Activated naive CD4-positive, alpha-beta T cell treated with anti-CD3 and anti-CD28 coated beads for 36 hours (primary cell): ENCODE measurements around the gene SRCIN1. TPM values are rescaled to one million over a fixed set of nuclear protein-coding genes. Genes with fewer than 3 reads are reported as not detected.
A peak's percentile ranks its signal among the peaks of the same experiment; 100 is the strongest.

ENCODE experiments used
- CTCF ChIA-PET: fragments of 350-600 bp; sonication (Branson Sonifier 250); formaldehyde crosslinking; loops from one replicate; lab custom pipeline; 2021; ENCODE audit warnings: antibody characterized with exemption; lab: Charles Lee
- DNase-seq: peaks from one replicate; pipeline ENCODE4 v3.0.0-alpha.2; 2020
- H3K27ac Mint-ChIP-seq: one replicate; pipeline ENCODE4 v1.8.0; 2021; ENCODE audit warnings: mild to moderate bottlenecking, mixed read lengths
- H3K27me3 Mint-ChIP-seq: one replicate; pipeline ENCODE4 v1.8.0; 2021; ENCODE audit warnings: low read depth, mixed read lengths
- H3K36me3 Mint-ChIP-seq: one replicate; pipeline ENCODE4 v1.8.0; 2021; ENCODE audit warnings: low read depth, mixed read lengths
- H3K4me1 Mint-ChIP-seq: one replicate; pipeline ENCODE4 v1.8.0; 2021; ENCODE audit warnings: low read depth, mixed read lengths
- H3K4me3 Mint-ChIP-seq: one replicate; pipeline ENCODE4 v1.8.0; 2021; ENCODE audit warnings: mild to moderate bottlenecking, moderate library complexity, mixed read lengths
- H3K9me3 Mint-ChIP-seq: one replicate; pipeline ENCODE4 v1.8.0; 2021; ENCODE audit warnings: mixed read lengths
- intact Hi-C: fragments of 100-400 bp; cut with micrococcal nuclease; formaldehyde crosslinking; loops from one replicate; pipeline ENCODE4 v1.15.1; 2023
- total RNA-seq, 2 experiments: library from RNA; stranded (reverse); gene quantifications; one replicate each; pipeline ENCODE4 v1.2.3, GENCODE V29; 2021

SRCIN1 gene
- total RNA-seq, 2 experiments from 2014 or later, result 0.67 to 0.94 TPM

DNA sequence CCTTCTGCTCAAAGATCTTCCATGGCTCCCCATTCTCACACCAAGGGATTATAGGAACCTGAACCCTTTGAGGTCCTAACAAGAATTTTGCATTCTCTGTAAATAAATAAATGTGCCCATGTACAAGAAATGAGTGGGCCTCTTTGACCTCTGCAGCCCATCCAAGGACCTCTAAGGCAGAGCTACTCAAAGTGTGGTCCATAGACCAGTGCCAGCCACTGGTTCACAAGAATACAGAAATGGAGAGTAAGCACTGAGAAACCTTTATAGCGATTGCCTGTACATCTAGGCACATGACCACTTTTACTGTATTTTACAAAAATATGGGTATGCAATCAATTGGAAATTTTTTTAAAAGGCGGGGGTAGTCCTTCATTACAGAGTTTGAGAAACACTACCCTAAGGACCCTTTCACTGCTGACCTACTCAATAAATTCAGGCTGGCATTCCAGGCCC lies 7.8 kb upstream of the SRCIN1 start:
- H3K36me3 Mint-ChIP-seq, result no peaks in the 10 kb centered on the region
- peaks cover 36% of the 10 kb centered on the region for H3K27me3 Mint-ChIP-seq
- H3K4me3 Mint-ChIP-seq, result no peak overlapping the region
- peaks cover 2% of the 10 kb centered on the region for H3K9me3 Mint-ChIP-seq
- CTCF ChIA-PET, result interaction anchor here (1.5 kb wide), 1 partner anchor 49 kb away, joined by 3 read pairs; no protein-coding TSS in a partner anchor
- DNase-seq, result no peak
- intact Hi-C loops, result no loop called here
- no peaks in the 10 kb centered on the region for H3K4me1 Mint-ChIP-seq
- no peak overlapping the region for H3K27ac Mint-ChIP-seq

DNA sequence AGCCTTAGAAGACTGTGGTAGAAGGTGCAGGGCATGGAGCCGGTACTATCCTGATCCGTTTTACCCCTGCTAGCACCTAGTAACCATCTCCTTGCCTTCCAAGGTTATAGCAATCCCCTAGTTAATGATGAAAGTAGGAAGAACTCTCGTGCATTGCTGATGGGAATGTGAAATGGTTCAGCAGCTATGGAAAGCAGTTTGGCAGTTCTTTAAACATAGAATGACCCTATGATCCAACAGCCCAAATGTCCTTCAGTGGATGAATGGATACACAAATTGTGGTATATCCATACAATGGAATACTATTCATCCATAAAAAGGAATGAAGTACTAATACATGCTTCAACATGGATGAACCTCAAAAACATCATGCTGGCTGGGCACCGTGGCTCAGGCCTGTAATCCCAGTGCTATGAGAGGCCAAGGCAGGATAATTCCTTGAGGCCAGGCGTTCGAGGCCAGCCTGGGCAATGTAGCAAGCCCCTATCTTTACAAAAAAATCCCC lies 6.2 kb upstream of the SRCIN1 start:
- intact Hi-C loops, result no loop called here
- Mint-ChIP-seq H3K4me3 (no peak overlapping the region), H3K36me3 (no peaks in the 10 kb centered on the region), H3K27ac (no peak overlapping the region), H3K27me3 (peaks cover 51% of the 10 kb centered on the region), H3K4me1 (peaks cover 6% of the 10 kb centered on the region), H3K9me3 (peaks cover 2% of the 10 kb centered on the region)
- CTCF ChIA-PET, result interaction anchor here (1.5 kb wide), 1 partner anchor 51 kb away, joined by 3 read pairs; no protein-coding TSS in a partner anchor
- DNase-seq, result no peak

DNA sequence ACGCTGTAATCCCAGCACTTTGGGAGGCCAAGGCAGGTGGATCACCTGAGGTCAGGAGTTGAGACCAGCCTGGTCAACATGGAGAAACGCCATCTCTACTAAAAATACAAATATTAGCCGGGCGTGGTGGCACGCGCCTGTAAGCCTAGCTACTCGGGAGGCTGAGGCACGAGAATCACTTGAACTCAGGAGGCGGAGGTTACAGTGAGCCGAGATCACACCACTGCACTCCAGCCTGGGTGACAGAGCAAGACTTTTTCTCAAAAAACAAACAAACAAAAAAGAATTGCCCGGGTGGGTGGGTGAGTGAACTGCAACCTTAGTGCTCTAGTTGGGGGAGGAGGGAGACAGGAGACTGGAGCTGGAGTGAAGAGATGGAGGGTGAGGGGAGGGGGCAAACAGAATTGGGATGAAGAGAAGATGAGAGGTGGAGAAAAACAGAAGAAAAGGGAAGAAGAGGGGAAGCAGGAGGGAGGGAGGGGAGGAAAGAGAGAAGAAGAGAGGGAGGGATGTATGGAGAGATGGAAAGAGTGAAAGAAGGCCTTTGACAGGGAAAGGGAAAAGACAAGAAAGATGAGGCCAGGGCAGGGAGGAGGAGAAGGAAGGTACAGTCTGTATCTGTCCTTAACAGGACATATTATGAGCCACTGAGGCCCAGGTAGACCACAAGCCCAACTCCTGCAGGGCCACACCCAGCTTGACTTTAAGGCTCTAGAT lies 5.5 kb upstream of the SRCIN1 start:
- Mint-ChIP-seq H3K27me3 (peaks cover 57% of the 10 kb centered on the region), H3K36me3 (no peaks in the 10 kb centered on the region), H3K27ac (no peak overlapping the region), H3K9me3 (peaks cover 2% of the 10 kb centered on the region), H3K4me3 (no peak overlapping the region), H3K4me1 (peaks cover 11% of the 10 kb centered on the region)
- CTCF ChIA-PET, result no interaction called here
- intact Hi-C loops, result no loop called here
- no peak for DNase-seq

DNA sequence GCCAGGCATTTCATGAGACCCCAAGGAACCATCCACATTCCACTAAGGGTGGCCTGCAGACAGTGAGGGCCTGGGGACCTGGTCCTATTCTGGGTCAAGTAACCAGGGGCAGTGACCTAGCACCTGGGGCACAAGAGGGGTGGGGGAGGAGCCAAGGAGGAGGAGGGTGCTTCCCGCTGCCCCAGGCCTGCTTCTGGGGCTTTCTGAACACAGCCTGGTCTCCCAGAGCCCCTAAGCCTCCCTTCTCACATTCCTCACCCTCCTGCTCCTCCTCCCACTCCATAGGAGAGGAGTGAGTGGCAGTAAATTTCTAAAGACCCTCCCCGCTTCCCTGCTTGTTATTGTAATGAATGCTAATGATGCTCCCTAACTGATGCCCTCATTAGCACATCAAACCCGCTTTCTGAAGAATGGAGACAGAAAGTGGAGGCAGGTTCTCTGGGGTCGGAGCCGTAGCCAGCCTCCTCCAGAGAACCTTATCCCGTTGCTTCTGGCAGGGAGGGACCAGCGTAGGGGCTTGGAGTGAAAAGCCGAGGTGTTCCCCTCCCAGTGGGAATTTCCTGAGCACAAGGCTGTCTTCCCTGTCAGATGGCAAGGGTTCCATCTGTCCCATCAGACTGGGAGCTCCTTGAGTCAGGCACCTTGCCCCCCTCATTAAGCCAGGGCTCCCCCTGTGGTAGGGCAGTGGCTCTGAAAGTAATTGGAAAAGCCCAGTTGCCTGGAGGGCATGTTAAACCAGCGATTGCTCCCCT lies 3.7 kb upstream of the SRCIN1 start:
- intact Hi-C loops, result loop anchor here (5.0 kb wide), 2 partner anchors 58 to 143 kb away; partner anchors contain the start of gene PSMB3
- Mint-ChIP-seq H3K27ac (no peak overlapping the region), H3K4me1 (peaks cover 11% of the 10 kb centered on the region), H3K4me3 (no peak overlapping the region), H3K36me3 (no peaks in the 10 kb centered on the region), H3K27me3 (peaks cover 56% of the 10 kb centered on the region), H3K9me3 (peaks cover 2% of the 10 kb centered on the region)
- CTCF ChIA-PET, result interaction anchor here (6.1 kb wide), 1 partner anchor 50 kb away, joined by 40 read pairs; no protein-coding TSS in a partner anchor
- DNase-seq, result no peak

DNA sequence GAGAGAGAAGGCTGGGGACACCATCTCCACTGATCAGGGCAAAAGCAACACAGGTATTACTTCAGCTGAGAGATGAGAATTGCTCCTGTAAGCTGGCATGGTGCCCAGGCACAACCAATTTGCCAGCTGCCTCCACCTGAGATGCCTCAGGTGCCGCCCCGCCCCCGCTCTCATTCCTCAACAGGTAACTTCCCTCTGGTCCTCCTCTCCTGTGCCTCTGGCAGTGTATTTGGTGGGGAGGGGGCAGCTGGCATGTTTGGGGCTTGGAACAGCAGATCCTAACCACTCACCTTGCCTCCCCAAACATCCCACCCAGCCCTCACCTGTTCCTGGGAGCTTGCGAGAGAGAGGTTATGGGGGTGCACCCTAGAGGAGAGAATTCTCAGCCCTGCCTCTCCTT lies 2.9 kb upstream of the SRCIN1 start:
- H3K27ac Mint-ChIP-seq, result no peak overlapping the region
- CTCF ChIA-PET, result interaction anchor here (0.6 to 6.1 kb wide), 8 partner anchors 10 to 763 kb away, joined by 3 to 40 read pairs (median 4); no protein-coding TSS in a partner anchor
- H3K27me3 Mint-ChIP-seq, result peaks cover 59% of the 10 kb centered on the region
- intact Hi-C loops, result loop anchor here (5.0 kb wide), 2 partner anchors 59 to 144 kb away; partner anchors contain the start of gene PSMB3
- peaks cover 11% of the 10 kb centered on the region for H3K4me1 Mint-ChIP-seq
- no peak overlapping the region for H3K4me3 Mint-ChIP-seq
- no peak for DNase-seq
- H3K9me3 Mint-ChIP-seq, result peaks cover 2% of the 10 kb centered on the region
- no peaks in the 10 kb centered on the region for H3K36me3 Mint-ChIP-seq

DNA sequence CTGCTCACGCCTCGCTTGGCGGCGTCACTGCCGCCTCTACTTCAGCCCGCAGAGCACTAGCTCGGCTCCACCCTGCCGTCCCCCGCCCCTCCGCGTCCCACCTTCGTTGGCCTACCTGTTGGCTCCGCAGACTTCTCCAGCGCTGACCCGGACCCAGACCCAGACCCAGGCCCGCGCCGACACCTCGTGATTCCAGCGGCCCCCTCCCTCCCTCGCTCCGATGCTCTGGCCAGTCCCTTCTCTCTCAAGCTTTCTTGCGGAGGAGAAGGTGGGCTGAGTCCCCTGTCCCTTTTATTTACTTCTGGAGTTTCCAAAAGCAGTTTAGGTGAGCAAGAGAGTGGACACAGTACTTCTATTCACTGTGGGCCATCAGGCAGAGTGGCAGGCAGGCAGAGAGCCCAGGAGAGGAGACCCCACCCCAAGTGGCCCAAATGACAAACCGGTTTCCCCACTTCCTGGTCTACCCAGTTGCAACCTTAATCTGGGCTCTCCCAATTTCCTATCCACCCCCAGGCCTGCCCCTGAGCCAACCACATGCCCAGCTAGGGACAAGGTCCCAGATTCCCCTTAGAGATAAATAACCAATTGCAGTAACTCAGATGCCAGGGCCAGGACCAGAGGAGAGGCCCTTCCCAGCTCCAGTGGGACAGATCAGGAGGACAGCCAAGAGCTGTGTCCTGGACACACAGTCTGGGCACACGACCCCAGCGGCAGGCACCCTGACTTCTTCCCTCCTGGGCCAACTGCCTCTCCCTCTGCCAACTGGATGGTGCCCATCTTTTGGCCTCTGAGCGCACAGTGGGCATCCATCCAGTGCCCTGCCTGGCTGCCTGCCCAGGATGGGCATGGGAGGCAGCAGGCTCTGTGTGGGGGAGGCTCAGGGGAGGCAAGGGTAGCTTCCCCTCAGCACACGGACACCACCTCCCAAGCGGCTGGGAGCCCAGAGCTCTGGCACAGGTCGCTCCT lies 1.2 kb upstream of the SRCIN1 start:
- no peaks in the 10 kb centered on the region for H3K9me3 Mint-ChIP-seq
- intact Hi-C loops, result loop anchor here (1.0 to 5.0 kb wide), 3 partner anchors 49 to 145 kb away; partner anchors contain the start of gene PSMB3
- peaks cover 11% of the 10 kb centered on the region for H3K4me1 Mint-ChIP-seq
- CTCF ChIA-PET, result interaction anchor here (0.7 to 6.1 kb wide), 11 partner anchors 10 to 183 kb away, joined by 3 to 40 read pairs (median 4); no protein-coding TSS in a partner anchor
- no peak overlapping the region for H3K27ac Mint-ChIP-seq
- H3K27me3 Mint-ChIP-seq, result peaks cover 64% of the 10 kb centered on the region
- no peak for DNase-seq
- H3K36me3 Mint-ChIP-seq, result no peaks in the 10 kb centered on the region
- peak overlapping the region; percentile 58 for H3K4me3 Mint-ChIP-seq

DNA sequence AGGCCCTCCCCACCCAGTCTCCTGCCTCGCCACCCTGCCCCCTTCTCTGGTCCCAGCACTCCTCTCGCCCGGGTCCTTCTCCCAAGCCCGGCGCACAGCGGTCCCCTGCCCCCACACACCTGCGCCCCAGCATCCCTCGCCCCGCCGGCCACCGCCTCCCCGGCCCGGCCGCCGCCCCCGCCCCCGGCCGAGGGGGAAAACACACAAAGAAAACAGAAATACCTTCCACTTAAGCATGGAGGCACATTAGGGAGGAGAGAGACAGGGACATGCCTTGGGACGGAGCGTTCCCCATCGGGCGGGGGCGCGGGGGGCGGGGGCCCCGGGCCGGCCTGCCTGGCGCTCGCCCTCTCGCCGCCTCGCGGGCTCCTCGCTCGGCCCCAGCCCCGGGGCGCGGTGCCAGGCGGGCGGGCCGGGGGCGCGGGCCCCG lies 326 bp downstream of the SRCIN1 start:
- CTCF ChIA-PET, result interaction anchor here (1.8 to 6.1 kb wide), 2 partner anchors 46 to 58 kb away, joined by 5 to 40 read pairs; no protein-coding TSS in a partner anchor
- H3K4me3 Mint-ChIP-seq, result peak overlapping the region; percentile 45
- peaks cover 13% of the 10 kb centered on the region for H3K4me1 Mint-ChIP-seq
- no peaks in the 10 kb centered on the region for H3K36me3 Mint-ChIP-seq
- intact Hi-C loops, result loop anchor here (5.0 kb wide), 2 partner anchors 62 to 147 kb away; partner anchors contain the start of gene PSMB3
- H3K27ac Mint-ChIP-seq, result no peak overlapping the region
- no peaks in the 10 kb centered on the region for H3K9me3 Mint-ChIP-seq
- peaks cover 66% of the 10 kb centered on the region for H3K27me3 Mint-ChIP-seq
- DNase-seq, result no peak

DNA sequence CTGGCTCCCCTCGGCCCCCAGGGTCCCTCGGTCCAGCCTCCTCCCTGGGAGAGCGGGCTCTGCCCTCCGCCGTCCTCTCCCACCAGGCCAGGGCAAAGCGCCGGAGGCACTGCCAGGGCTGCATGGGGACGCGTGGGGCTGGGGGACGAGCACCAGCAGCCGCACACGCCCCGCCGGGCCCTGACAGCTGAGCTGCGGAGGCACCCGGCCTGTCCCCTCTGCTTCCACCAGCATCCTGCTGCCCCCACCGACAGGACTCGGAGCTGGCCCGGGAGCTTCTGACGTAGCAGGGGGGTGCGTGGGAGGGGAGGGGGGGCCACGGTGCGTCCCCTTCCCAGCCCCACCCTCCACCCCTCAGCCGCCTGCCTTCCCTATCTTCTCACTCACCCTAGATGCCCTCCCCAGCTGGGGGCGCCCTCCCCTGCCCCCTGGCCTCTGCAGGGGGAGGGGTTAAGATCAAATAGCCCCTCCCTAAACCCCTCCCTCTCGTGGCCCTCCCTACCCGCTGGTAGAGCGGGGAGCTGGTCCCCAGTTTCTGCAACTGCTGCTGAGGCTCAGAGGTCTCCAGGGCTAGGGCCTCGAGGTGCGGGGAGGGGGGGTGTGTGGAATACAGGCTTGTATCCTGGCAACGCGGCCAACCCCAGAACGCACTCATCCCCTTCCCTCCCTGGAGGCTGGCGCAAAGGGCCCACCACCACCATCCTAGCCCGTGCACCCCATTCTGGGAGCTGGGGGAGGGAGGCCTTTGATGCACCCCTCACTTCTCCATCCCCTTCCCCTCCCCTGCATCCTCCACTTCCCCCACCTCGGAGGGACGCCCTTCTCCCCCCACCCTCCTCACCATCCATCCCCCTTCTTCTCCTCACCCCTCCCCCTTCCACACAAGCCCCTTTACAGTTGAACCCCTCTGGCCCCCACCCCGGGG lies 1.0 kb downstream of the SRCIN1 start:
- CTCF ChIA-PET, result interaction anchor here (0.7 to 6.1 kb wide), 3 partner anchors 45 to 59 kb away, joined by 3 to 40 read pairs (median 5); no protein-coding TSS in a partner anchor
- Mint-ChIP-seq H3K4me1 (peaks cover 13% of the 10 kb centered on the region), H3K36me3 (no peaks in the 10 kb centered on the region), H3K27me3 (peaks cover 65% of the 10 kb centered on the region), H3K9me3 (no peaks in the 10 kb centered on the region), H3K27ac (no peak overlapping the region), H3K4me3 (peak overlapping the region; percentile 45)
- DNase-seq, result peak; percentile 30
- intact Hi-C loops, result loop anchor here (5.0 kb wide), 2 partner anchors 63 to 148 kb away; partner anchors contain the start of gene PSMB3

DNA sequence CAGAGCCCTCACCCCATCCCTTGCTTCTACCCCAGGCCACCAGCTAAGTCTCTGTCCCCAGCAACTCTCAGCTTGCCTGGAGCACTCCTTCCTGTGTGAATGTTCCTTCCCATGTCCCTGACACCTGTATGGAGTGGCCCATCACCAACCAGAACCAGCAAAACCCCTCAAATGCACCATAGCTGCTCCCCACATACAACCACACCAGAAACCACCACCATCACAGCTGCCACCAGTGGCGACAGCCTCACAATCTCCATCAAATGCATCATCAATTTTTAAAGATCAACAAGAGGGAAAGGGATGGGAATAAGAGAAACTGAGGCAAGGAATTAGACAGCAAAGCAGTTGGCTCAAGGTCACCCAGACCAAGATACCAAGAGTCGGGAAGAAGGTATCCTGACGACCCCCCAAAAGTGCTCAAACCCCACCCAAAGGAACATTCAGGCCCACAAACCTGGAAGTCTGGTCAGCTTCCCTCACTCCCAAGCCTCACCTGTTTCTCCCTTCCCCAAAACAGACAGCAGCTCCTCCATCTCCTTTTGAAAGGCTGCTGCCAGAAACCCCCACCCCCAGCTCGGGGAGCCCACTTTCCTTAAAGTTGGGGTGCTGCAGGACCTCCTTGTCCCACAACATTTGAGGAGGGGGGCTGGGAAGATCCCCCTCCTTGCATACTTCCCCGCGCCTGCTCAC lies 1.8 kb downstream of the SRCIN1 start:
- intact Hi-C loops, result no loop called here
- no peak overlapping the region for H3K27ac Mint-ChIP-seq
- no peak for DNase-seq
- H3K4me3 Mint-ChIP-seq, result peak overlapping the region; percentile 4
- no peaks in the 10 kb centered on the region for H3K36me3 Mint-ChIP-seq
- H3K4me1 Mint-ChIP-seq, result peaks cover 13% of the 10 kb centered on the region
- no peaks in the 10 kb centered on the region for H3K9me3 Mint-ChIP-seq
- CTCF ChIA-PET, result interaction anchor here (0.6 to 6.1 kb wide), 4 partner anchors 45 to 252 kb away, joined by 3 to 40 read pairs (median 4); partner anchors contain the start of gene SOCS7
- peaks cover 63% of the 10 kb centered on the region for H3K27me3 Mint-ChIP-seq
